GM08714 (cell line): ENCODE results near the gene CRIP3.

ENCODE experiments used
- H3K4me3 ChIP-seq: fragments of 200-500 bp; sonication (Bioruptor generic); 2 replicates; pipeline ENCODE4 v1.5.1; 2014; ENCODE audit warnings: mild to moderate bottlenecking, low read length, inconsistent platforms
- ZNF274 ChIP-seq: IDR thresholded peaks from 2 replicates; pipeline ENCODE4 v1.6.1; 2012; ENCODE audit warnings: mild to moderate bottlenecking, low read depth, low read length

The CRIP3 gene

GRCh38 chr6:43264599-43265145 lies 44.0 kb downstream of the CRIP3 start:
- TF ChIP-seq ZNF274, result no peak
- no peak overlapping the region for H3K4me3 ChIP-seq

- no peak for TF ChIP-seq ZNF274
- no peak overlapping the region for H3K4me3 ChIP-seq
Observed at GRCh38 chr6:43263314-43264178, 45.1 kb downstream of the CRIP3 start.

GRCh38 chr6:43262780-43263313 lies 45.8 kb downstream of the CRIP3 start:
- no peak for TF ChIP-seq ZNF274
- no peak overlapping the region for H3K4me3 ChIP-seq

DNA sequence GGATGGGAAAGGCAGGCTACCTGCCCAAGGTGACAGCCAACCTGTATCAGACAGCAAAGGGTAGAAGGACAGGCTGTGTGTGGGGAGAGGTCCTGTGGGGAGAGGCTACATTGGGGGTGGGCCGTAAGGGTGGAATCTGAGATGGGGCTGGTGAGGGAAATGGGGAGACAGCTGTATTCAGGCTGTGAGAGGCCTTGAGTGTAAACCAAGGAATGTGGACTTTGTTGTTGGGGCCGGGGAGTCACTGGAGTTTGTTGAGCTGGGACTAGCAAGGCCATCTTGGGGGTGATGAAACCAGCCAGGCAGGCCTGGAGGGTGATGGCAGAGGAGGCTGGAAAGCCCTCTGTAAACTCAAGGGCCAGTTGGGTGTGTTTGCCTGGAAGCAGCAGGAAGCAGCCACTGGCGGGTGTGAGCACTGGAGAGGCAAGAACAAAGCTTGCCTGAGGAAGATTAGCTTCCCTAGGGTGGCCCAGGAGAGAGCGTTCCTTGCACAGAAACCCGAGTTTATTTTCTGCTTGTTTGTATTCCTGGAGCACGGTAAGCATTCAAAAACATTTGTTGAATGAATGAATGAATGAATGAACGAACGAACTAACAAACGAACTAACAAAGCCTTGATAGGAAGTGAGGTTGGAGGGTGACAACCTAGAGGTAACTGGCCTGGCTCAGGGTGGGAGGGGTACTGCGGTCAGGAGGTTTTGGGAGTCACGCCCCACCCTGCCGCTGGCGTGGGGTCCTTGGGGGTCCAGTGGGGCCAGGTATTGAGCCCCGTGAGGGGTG lies 46.4 kb downstream of the CRIP3 start:
- TF ChIP-seq ZNF274, result no peak

GRCh38 chr6:43261198-43261597 lies 47.4 kb downstream of the CRIP3 start:
- no peak overlapping the region for H3K4me3 ChIP-seq
- TF ChIP-seq ZNF274, result no peak

More for the DNA sequence above, 46.4 kb downstream of the CRIP3 start:
- no peak overlapping the region for H3K4me3 ChIP-seq

DNA sequence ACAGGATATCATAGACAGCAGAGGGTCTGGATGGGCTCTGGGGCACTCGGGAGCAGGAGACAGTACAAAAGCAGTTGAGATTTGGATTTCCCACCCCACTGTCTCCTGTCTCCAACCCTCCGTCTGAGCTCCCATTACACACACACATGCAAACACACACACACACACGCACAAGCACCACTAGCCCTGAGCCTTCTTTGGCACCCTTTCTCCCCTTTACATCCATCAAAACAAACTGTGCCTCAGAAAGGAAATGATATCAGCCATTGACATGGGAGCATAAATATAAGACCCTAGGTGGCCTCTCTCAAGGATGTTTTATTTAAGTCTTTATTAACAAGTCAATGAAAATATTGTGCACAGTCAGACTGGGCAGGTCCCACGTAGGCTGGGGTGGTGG lies 47.8 kb downstream of the CRIP3 start:
- H3K4me3 ChIP-seq, result no peak overlapping the region

DNA sequence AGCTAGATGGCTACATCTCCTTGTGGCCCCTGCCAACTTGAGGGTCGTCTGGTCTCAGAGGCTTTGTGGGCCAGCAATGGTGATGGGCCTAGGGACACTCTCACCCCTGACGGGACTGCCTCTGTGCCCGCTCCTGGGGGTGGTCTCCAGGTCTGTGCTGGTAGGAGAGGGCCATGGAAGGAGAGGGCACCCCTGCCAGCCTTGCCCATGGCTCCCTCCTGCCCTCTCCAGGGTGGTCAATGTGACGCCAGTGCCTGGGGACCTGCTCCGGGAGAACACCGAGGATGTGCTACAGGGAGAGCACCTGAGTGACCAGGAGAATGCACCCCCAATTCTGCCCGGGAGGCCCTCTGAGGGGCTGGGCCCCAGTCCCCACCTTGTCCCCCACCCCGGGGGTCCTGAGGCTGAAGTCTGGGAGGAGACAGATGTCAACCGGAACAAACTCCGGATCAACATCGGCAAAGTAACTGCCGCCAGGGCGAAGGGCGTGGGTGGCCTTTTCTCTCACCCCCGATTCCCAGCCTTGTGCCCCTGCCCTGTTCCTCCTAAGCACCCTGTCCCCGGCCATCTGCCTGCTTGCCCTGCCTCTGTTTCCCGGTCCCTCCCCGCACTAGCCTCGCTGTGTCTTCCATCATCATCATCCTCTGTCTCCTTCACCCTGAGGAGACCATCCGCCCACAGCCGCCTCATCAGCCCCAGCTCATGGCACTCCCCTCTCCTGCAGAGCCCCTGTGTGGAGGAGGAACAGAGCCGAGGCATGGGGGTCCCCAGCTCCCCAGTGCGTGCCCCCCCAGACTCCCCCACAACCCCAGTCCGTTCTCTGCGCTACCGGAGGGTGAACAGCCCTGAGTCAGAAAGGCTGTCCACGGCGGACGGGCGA lies 49.6 kb downstream of the CRIP3 start:
- no peak overlapping the region for H3K4me3 ChIP-seq
- no peak for TF ChIP-seq ZNF274

More for the DNA sequence above, 47.8 kb downstream of the CRIP3 start:
- TF ChIP-seq ZNF274, result no peak

DNA sequence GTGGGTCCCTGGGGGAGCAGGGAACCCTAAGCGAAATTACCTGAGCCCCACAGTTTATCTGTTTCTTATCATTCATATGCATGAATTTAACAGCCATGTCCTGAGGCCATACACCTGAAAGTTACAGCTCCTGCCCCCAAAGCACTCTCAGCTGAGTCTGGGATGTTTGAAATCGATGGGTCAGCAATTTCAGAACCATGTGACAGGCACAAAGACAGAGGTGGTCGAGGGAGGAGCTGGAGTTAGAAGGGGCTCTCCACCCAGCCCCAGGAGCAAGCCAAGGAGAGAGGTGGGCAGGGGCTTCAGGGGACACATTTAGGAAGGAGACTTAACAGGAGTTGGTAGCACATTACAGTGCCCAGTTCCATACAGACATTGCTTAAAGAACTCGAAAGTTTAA lies 50.4 kb downstream of the CRIP3 start:
- no peak overlapping the region for H3K4me3 ChIP-seq
- TF ChIP-seq ZNF274, result no peak

DNA sequence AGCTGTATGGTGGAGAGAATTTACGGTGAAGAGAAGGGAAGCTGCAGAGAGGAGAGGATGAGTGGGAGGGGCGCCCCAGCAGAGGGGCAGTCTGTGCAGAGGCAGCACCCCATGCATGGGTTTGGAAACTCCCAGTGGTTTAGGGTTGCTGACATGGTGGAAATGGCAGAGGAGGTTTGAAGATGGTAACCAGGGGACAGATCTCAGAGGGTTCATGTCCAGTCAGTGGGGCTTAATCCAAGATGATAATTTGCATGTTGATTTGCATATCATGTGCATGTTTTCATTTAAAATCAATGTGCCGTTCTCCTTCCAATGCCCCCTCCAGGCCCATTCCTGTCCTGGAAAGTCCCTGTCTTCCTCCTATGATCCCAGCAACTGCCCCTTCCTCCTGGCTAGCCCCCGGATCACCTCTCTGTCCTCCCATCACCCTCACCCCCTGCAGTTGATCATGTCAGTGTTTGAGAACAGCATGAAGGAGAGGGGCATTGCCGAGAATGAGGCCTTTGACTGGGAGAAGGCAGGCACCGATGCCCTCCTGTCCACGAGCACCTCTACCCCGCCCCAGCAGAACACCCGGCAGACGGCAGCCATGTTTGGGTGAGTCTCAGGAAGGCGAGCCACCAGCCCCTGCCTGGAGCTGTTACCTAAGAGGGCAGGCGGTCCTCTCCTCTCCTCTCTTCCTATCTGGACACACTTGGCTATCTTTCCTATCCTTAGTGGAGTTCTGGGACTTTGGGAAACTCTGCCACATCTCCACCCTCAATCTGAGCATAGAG lies 51.1 kb downstream of the CRIP3 start:
- TF ChIP-seq ZNF274, result no peak
- H3K4me3 ChIP-seq, result no peak overlapping the region

- H3K4me3 ChIP-seq, result no peak overlapping the region
- no peak for TF ChIP-seq ZNF274
Observed at GRCh38 chr6:43256670-43257366, 51.8 kb downstream of the CRIP3 start.
